MCF 10A (cell line): Measurements from ENCODE around the gene ANKHD1. TPM values are rescaled to one million over a fixed set of nuclear protein-coding genes. Genes with fewer than 3 reads are reported as not detected.

Experiments
- Bru-seq: library from RNA; stranded (reverse); fragments of 400-500 nt; gene quantifications from one replicate; lab custom pipeline; 2021; lab: Mats Ljungman, UMichigan
- BruChase-seq, 2 experiments: library from RNA; stranded (reverse); fragments of 400-500 nt; gene quantifications; one replicate each; lab custom pipeline; 2021; lab: Mats Ljungman, UMichigan
- BruUV-seq: library from RNA; stranded (reverse); fragments of 400-500 nt; replicated peaks from 2 replicates; lab custom pipeline; 2021; lab: Mats Ljungman, UMichigan
- CTCF ChIA-PET: fragments of 300-600 bp; sonication (Branson Sonifier 250); formaldehyde crosslinking; extraction: SDS; loops from one replicate; lab custom pipeline; 2021; ENCODE audit warnings: antibody characterized with exemption, inconsistent platforms; lab: Yijun Ruan, JAX
- POLR2A ChIA-PET: fragments of 300-600, 350-650 bp; sonication (Branson Sonifier 250); formaldehyde crosslinking; extraction: SDS; loops from one replicate; lab custom pipeline; 2020; ENCODE audit warnings: antibody characterized with exemption, inconsistent platforms; lab: Yijun Ruan, JAX
- DNase-seq: peaks from one replicate; pipeline ENCODE4 v3.0.0-alpha.2; 2018; ENCODE audit not compliant: unreplicated experiment
- H3K27ac Mint-ChIP-seq: one replicate; pipeline ENCODE4 v1.8.0; 2022; ENCODE audit warnings: mild to moderate bottlenecking, low read depth, mixed read lengths; ENCODE audit not compliant: unreplicated experiment
- H3K27me3 Mint-ChIP-seq: one replicate; pipeline ENCODE4 v1.8.0; 2022; ENCODE audit warnings: mixed read lengths; ENCODE audit not compliant: insufficient read depth, unreplicated experiment
- H3K36me3 Mint-ChIP-seq: one replicate; pipeline ENCODE4 v1.8.0; 2022; ENCODE audit warnings: mild to moderate bottlenecking, moderate library complexity, mixed read lengths; ENCODE audit not compliant: insufficient read depth, unreplicated experiment
- H3K4me1 Mint-ChIP-seq: one replicate; pipeline ENCODE4 v1.8.0; 2022; ENCODE audit warnings: mixed read lengths; ENCODE audit not compliant: insufficient read depth, unreplicated experiment
- H3K4me3 Mint-ChIP-seq: one replicate; pipeline ENCODE4 v1.8.0; 2022; ENCODE audit warnings: mild to moderate bottlenecking, moderate library complexity, mixed read lengths; ENCODE audit not compliant: unreplicated experiment
- H3K9me3 Mint-ChIP-seq: one replicate; pipeline ENCODE4 v1.8.0; 2022; ENCODE audit warnings: mixed read lengths; ENCODE audit not compliant: unreplicated experiment
- intact Hi-C: fragments of 100-400 bp; cut with micrococcal nuclease; formaldehyde crosslinking; loops from 2 replicates; pipeline ENCODE4 v1.14.1; 2022
- long read RNA-seq: library from polyadenylated mRNA; stranded (forward); transcript quantifications from one replicate; pipeline ENCODE4 v2.0.0, GENCODE V29; 2022
- total RNA-seq: library from RNA; stranded (reverse); gene quantifications from 2 replicates; pipeline ENCODE4 v1.2.3, GENCODE V29; 2022
- TF ChIP-seq, protein P1 (sequence below): fragments of 200-600 bp; IDR thresholded peaks from one replicate; pipeline ENCODE4 v1.8.0; 2022; ENCODE audit warnings: antibody characterized with exemption, mild to moderate bottlenecking; ENCODE audit not compliant: unreplicated experiment

Gene ANKHD1, protein sequence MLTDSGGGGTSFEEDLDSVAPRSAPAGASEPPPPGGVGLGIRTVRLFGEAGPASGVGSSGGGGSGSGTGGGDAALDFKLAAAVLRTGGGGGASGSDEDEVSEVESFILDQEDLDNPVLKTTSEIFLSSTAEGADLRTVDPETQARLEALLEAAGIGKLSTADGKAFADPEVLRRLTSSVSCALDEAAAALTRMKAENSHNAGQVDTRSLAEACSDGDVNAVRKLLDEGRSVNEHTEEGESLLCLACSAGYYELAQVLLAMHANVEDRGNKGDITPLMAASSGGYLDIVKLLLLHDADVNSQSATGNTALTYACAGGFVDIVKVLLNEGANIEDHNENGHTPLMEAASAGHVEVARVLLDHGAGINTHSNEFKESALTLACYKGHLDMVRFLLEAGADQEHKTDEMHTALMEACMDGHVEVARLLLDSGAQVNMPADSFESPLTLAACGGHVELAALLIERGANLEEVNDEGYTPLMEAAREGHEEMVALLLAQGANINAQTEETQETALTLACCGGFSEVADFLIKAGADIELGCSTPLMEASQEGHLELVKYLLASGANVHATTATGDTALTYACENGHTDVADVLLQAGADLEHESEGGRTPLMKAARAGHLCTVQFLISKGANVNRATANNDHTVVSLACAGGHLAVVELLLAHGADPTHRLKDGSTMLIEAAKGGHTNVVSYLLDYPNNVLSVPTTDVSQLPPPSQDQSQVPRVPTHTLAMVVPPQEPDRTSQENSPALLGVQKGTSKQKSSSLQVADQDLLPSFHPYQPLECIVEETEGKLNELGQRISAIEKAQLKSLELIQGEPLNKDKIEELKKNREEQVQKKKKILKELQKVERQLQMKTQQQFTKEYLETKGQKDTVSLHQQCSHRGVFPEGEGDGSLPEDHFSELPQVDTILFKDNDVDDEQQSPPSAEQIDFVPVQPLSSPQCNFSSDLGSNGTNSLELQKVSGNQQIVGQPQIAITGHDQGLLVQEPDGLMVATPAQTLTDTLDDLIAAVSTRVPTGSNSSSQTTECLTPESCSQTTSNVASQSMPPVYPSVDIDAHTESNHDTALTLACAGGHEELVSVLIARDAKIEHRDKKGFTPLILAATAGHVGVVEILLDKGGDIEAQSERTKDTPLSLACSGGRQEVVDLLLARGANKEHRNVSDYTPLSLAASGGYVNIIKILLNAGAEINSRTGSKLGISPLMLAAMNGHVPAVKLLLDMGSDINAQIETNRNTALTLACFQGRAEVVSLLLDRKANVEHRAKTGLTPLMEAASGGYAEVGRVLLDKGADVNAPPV (N-terminal part only)
- total RNA-seq, result 142 and 146 TPM in 2 replicates
- Bru-seq, nascent RNA, result percentile 98 among the genes with signal in this experiment
- BruChase-seq, experiment 1, labeled RNA remaining after a 6-hour chase, result percentile 98 among the genes with signal in this experiment
- percentile 99 among the genes with signal in this experiment for BruChase-seq, experiment 2, labeled RNA remaining after a 2-hour chase
- long read RNA-seq, transcript ANKHD1-205 (11 exons, 2,135 nt), result major isoform, 36 of 233 reads
- long read RNA-seq, partial matches to known transcripts, result 128 of 233 reads
- long read RNA-seq, other reads (novel, unspliced or antisense), result 65 of 233 reads

DNA sequence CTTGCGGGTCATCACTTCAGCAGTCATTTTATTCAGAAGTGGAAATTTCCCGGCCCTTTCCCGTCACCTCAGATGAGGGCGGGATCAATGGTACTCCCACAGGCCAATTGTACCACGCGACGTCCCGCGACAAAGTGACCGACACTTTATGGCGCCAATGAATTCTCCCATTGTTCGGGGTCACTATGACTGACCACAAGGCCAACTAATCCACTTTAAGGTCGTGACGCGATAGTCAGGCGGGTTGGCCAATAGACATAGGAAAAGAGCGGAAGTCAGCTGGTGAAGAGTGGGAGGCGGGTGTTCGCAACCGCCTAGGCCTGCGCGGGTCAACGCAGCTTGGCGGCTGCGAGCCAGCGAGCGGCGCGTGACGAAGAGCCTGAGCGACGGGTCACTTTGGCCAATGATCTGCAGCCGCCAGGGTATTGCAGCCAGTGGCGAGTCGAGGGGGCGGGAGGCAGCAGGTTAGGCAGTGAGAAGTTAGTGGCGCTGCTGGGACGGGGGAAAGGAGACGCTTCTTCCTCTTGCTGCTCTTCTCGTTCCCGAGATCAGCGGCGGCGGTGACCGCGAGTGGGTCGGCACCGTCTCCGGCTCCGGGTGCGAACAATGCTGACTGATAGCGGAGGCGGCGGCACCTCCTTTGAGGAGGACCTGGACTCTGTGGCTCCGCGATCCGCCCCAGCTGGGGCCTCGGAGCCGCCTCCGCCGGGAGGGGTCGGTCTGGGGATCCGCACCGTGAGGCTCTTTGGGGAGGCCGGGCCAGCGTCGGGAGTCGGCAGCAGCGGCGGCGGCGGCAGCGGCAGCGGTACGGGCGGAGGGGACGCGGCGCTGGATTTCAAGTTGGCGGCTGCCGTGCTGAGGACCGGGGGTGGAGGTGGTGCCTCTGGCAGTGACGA lies at the start of gene ANKHD1:
TSS of gene ANKHD1 (plus strand) at position 472 of the 896 bp plus-strand sequence. CDS start at position 607, 135 bp downstream.
- ChIA-PET CTCF (interaction anchor here (0.6 to 2.8 kb wide), 8 partner anchors 10 to 153 kb away, joined by 3 to 17 read pairs (median 3); partner anchors contain the start of gene HBEGF), POLR2A (interaction anchor here (0.6 to 3.6 kb wide), 82 partner anchors 7 to 1813 kb away, joined by 3 to 46 read pairs (median 5); partner anchors contain the start of genes APBB3, CD14, CYSTM1 and EIF4EBP3)
- Mint-ChIP-seq H3K4me3 (no peak within 1 kb of the TSS), H3K36me3 (peaks cover 12% of the 10 kb centered on the region), H3K27me3 (no peaks in the 10 kb centered on the region), H3K4me1 (peaks cover 19% of the 10 kb centered on the region), H3K27ac (no peak within 1 kb of the TSS), H3K9me3 (no peaks in the 10 kb centered on the region)
- TSS peak; percentile 42 for BruUV-seq
- intact Hi-C loops, result loop anchor here (5.0 kb wide), 1 partner anchor 146 kb away; the partner anchor contains the start of gene EIF4EBP3
- TF ChIP-seq, protein P1, sequence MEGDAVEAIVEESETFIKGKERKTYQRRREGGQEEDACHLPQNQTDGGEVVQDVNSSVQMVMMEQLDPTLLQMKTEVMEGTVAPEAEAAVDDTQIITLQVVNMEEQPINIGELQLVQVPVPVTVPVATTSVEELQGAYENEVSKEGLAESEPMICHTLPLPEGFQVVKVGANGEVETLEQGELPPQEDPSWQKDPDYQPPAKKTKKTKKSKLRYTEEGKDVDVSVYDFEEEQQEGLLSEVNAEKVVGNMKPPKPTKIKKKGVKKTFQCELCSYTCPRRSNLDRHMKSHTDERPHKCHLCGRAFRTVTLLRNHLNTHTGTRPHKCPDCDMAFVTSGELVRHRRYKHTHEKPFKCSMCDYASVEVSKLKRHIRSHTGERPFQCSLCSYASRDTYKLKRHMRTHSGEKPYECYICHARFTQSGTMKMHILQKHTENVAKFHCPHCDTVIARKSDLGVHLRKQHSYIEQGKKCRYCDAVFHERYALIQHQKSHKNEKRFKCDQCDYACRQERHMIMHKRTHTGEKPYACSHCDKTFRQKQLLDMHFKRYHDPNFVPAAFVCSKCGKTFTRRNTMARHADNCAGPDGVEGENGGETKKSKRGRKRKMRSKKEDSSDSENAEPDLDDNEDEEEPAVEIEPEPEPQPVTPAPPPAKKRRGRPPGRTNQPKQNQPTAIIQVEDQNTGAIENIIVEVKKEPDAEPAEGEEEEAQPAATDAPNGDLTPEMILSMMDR, result no peak
- DNase-seq, result peak; percentile 100

DNA sequence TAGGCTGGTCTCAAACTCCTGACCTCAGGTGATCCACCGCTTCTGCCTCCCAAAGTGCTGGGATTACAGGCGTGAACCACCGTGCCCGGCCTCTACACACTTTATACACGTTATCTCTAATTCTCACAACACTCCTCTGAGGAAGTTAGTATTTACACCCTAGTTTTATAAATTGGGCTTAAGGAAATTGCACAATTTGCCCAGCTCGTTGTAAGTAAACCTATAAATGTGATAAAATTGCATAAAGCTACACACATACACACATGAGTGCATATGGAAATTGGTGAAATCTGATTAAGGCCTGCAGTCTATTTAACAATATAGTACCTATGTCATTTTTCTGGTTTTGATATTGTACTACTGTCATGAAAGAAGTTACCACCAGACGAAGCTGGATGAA lies 46.1 kb upstream of the ANKHD1 start:
- intact Hi-C loops, result no loop called here
- POLR2A ChIA-PET, result interaction anchor here (0.6 to 2.3 kb wide), 5 partner anchors 9 to 1845 kb away, joined by 3 to 10 read pairs (median 4); partner anchors contain the start of gene HBEGF

More for the DNA sequence above, 46.1 kb upstream of the ANKHD1 start:
- TF ChIP-seq, protein P1, result no peak
- no TSS peak for BruUV-seq
- no peak overlapping the region for H3K4me3 Mint-ChIP-seq
- DNase-seq, result no peak
- H3K27me3 Mint-ChIP-seq, result no peaks in the 10 kb centered on the region
- H3K4me1 Mint-ChIP-seq, result peaks cover 8% of the 10 kb centered on the region
- H3K9me3 Mint-ChIP-seq, result no peaks in the 10 kb centered on the region
- no peak overlapping the region for H3K27ac Mint-ChIP-seq
- CTCF ChIA-PET, result interaction anchor here (0.6 to 23.2 kb wide), 11 partner anchors 10 to 441 kb away, joined by 3 to 1450 read pairs (median 3); partner anchors contain the start of gene HBEGF
- no peaks in the 10 kb centered on the region for H3K36me3 Mint-ChIP-seq
